K562 (cell line): ENCODE results near the gene MKNK2. TPM values are rescaled to one million over a fixed set of nuclear protein-coding genes. Genes with fewer than 3 reads are reported as not detected.

Experiments
- BCLAF1 ChIP-seq, 2 experiments: fragments of 450-650 bp in 1 of 2; IDR thresholded peaks; 2 replicates each; pipeline ENCODE4 v1.6.1; 2011 to 2017; ENCODE audit warnings: low read depth in 2 of 2, antibody characterized with exemption in 1 of 2, borderline replicate concordance in 1 of 2, low read length in 1 of 2, mild to moderate bottlenecking in 1 of 2, mixed read lengths in 1 of 2; ENCODE audit not compliant: control insufficient read depth in 1 of 2
- CBX5 ChIP-seq: IDR thresholded peaks from 2 replicates; pipeline ENCODE4 v1.6.1; 2014; ENCODE audit warnings: low read depth, borderline replicate concordance
- CUX1 ChIP-seq: fragments of 200-800 bp; sonication (Bioruptor generic); IDR thresholded peaks from 2 replicates; pipeline ENCODE4 v1.6.1; 2016; ENCODE audit warnings: missing genetic modification characterization, missing compliant biosample characterization
- ETV5 ChIP-seq: sonication (generic); formaldehyde crosslinking; IDR thresholded peaks from 2 replicates; pipeline ENCODE4 v1.4.0; 2020; ENCODE audit warnings: low read depth, mild to moderate bottlenecking, missing genetic modification reagents
- GTF3C2 ChIP-seq: IDR thresholded peaks from 3 replicates; pipeline ENCODE4 v1.6.1; 2011; ENCODE audit warnings: borderline replicate concordance, mild to moderate bottlenecking, moderate library complexity; ENCODE audit not compliant: insufficient read length; ENCODE audit errors: extremely low read depth
- HMG20B ChIP-seq: fragments of 250-450 bp; sonication (Bioruptor Pico); IDR thresholded peaks from 2 replicates; pipeline ENCODE4 v1.5.0; 2021; ENCODE audit warnings: mild to moderate bottlenecking
- NR2C1 ChIP-seq, 2 experiments: fragments of 450-650 bp; IDR thresholded peaks; 2 replicates each; pipeline ENCODE4 v1.6.1; 2017; ENCODE audit warnings: mild to moderate bottlenecking in 2 of 2, antibody characterized with exemption in 1 of 2, inconsistent platforms in 1 of 2, missing compliant biosample characterization in 1 of 2, missing genetic modification characterization in 1 of 2
- RCOR1 ChIP-seq, 2 experiments: IDR thresholded peaks; 2 replicates each; pipeline ENCODE4 v1.6.1; 2012; ENCODE audit warnings: low read depth in 2 of 2, low read length in 2 of 2, borderline replicate concordance in 1 of 2, improper control_type of control experiment in 1 of 2
- SETDB1 ChIP-seq: IDR thresholded peaks from one replicate; pipeline ENCODE4 v1.6.1; 2012; ENCODE audit warnings: low read length, control low read depth, inconsistent platforms
- SFPQ ChIP-seq: fragments of 200-400 bp; formaldehyde crosslinking; IDR thresholded peaks from 2 replicates; pipeline ENCODE4 v1.6.1; 2017; ENCODE audit warnings: mild to moderate bottlenecking, low read depth, low read length, moderate library complexity
- TCF7L2 ChIP-seq: fragments of 150-350 bp; IDR thresholded peaks from 2 replicates; pipeline ENCODE4 v1.6.1; 2016; ENCODE audit warnings: low read depth, mild to moderate bottlenecking, low read length, moderate library complexity
- U2AF1 ChIP-seq: fragments of 200-400 bp; formaldehyde crosslinking; optimal IDR thresholded peaks from 2 replicates; pipeline ENCODE3; 2017; ENCODE audit warnings: mild to moderate bottlenecking, low read depth, low read length, moderate library complexity
- ZC3H11A ChIP-seq: IDR thresholded peaks from 2 replicates; pipeline ENCODE4 v1.6.1; 2012; ENCODE audit warnings: low read depth, low read length, improper control_type of control experiment
- ZKSCAN8 ChIP-seq: fragments of 200-800 bp; sonication (Bioruptor generic); IDR thresholded peaks from 2 replicates; pipeline ENCODE4 v1.6.1; 2016; ENCODE audit warnings: missing genetic modification characterization, missing compliant biosample characterization
- polyA plus RNA-seq, 8 experiments: library from polyadenylated mRNA; depleted of rRNA in 4 of 8; stranded (reverse) in 5 of 8; unstranded in 3 of 8; fragments of >200 nt; fragmentation: Nextera tagmentation in 2 of 8; fragmentation: Illumina TruSeq in 1 of 8; extraction: Ambion mirVana in 2 of 8; extraction: Trizol in 1 of 8; gene quantifications; 2 replicates each; pipeline versions ENCODE4 v1.2.1 to v1.2.3, GENCODE V29; 2011 to 2014; ENCODE audit warnings: inconsistent platforms in 1 of 8, missing spikeins in 1 of 8
- total RNA-seq, 7 experiments: library from RNA; depleted of rRNA in 6 of 7; stranded (reverse); fragments of >200 nt in 6 of 7; fragmentation: Illumina TruSeq in 2 of 7; extraction: Trizol in 2 of 7; gene quantifications; 2 replicates each; pipeline versions ENCODE4 v1.2.1 to v1.2.3, GENCODE V29; 2011 to 2021; ENCODE audit warnings: low replicate concordance in 1 of 7

The MKNK2 gene
- total and polyA plus RNA-seq, 9 of the 15 experiments (the other 6 are each of a cell fraction or from before 2014, with no cell fraction given) = 5.1 to 191 (median 51.9) TPM

GRCh38 chr19:2096034-2096479 is 45.0 kb upstream of the MKNK2 start, which contains the start of gene MOB3A (continued):
- no peak for TF ChIP-seq SFPQ
- no peak for TF ChIP-seq BCLAF1 (IDR thresholded peaks at IDR 0.05; ENCODE audit: borderline replicate concordance in 1 of 2, control insufficient read depth in 1 of 2, low read depth in 2 of 2, low read length in 1 of 2)
- TF ChIP-seq TCF7L2 = no peak
- no peak for TF ChIP-seq CUX1 (CRISPR knock-in tag)
- TF ChIP-seq SETDB1 = no peak
- TF ChIP-seq ETV5 (CRISPR knock-in tag) = peak; percentile 84
- TF ChIP-seq RCOR1 (IDR thresholded peaks at IDR 0.05; ENCODE audit: borderline replicate concordance in 1 of 2, low read depth in 2 of 2, low read length in 2 of 2) = no peak
- TF ChIP-seq GTF3C2 = no peak
- no peak for TF ChIP-seq ZC3H11A
- no peak for TF ChIP-seq NR2C1 (IDR thresholded peaks at IDR 0.05)
- no peak for TF ChIP-seq NR2C1 (tag; IDR thresholded peaks at IDR 0.05)
- no peak for TF ChIP-seq ZKSCAN8
- TF ChIP-seq CBX5 = no peak
- TF ChIP-seq HMG20B (CRISPR knock-in tag) = no peak
- TF ChIP-seq U2AF1 = peak; percentile 96
